KOPT-K1 (cell line): ENCODE results near the gene IL1RL1.
"Not testable (repeated sequence)": the region's sequence is repeated elsewhere in the genome, so short reads cannot be mapped to it uniquely, and the experiment has no call there.

Source experiments
- H3K27ac ChIP-seq: fragments of 200-600 bp; sonication (generic); 2 replicates; pipeline ENCODE4 v1.5.1; 2016; ENCODE audit warnings: antibody characterized with exemption, mild to moderate bottlenecking, low read depth, low read length; ENCODE audit not compliant: poor library complexity, severe bottlenecking
- H3K36me3 ChIP-seq: fragments of 200-600 bp; sonication (generic); 2 replicates; pipeline ENCODE4 v1.5.1; 2017; ENCODE audit warnings: antibody characterized with exemption, mild to moderate bottlenecking, low read length, moderate library complexity; ENCODE audit not compliant: insufficient read depth
- H3K9me3 ChIP-seq: fragments of 200-600 bp; sonication (generic); 2 replicates; pipeline ENCODE4 v1.5.1; 2017; ENCODE audit warnings: antibody characterized with exemption, low read length, mild to moderate bottlenecking; ENCODE audit not compliant: insufficient read depth, poor library complexity, severe bottlenecking

IL1RL1 gene

GRCh38 chr2:102304711-102305611 lies 6.4 kb upstream of the IL1RL1 start:
- no peak overlapping the region for H3K27ac ChIP-seq
- H3K9me3 ChIP-seq: no peaks in the 10 kb centered on the region
- H3K36me3 ChIP-seq: no peaks in the 10 kb centered on the region

GRCh38 chr2:102306125-102306524 lies 5.2 kb upstream of the IL1RL1 start:
- Histone ChIP-seq H3K36me3 (no peaks in the 10 kb centered on the region), H3K9me3 (no peaks in the 10 kb centered on the region), H3K27ac (no peak overlapping the region)

GRCh38 chr2:102313025-102313424 lies 1.7 kb downstream of the IL1RL1 start:
- Histone ChIP-seq H3K9me3 (no peaks in the 10 kb centered on the region), H3K36me3 (no peaks in the 10 kb centered on the region), H3K27ac (no peak overlapping the region)

GRCh38 chr2:102313471-102313870 lies 2.1 kb downstream of the IL1RL1 start:
- H3K9me3 ChIP-seq: no peaks in the 10 kb centered on the region
- H3K36me3 ChIP-seq: no peaks in the 10 kb centered on the region
- no peak overlapping the region for H3K27ac ChIP-seq

GRCh38 chr2:102313950-102314349 lies 2.6 kb downstream of the IL1RL1 start:
- no peaks in the 10 kb centered on the region for H3K36me3 ChIP-seq
- H3K9me3 ChIP-seq: no peaks in the 10 kb centered on the region
- H3K27ac ChIP-seq: no peak overlapping the region

- no peaks in the 10 kb centered on the region for H3K36me3 ChIP-seq
- no peaks in the 10 kb centered on the region for H3K9me3 ChIP-seq
- no peak overlapping the region for H3K27ac ChIP-seq
Measured at GRCh38 chr2:102315921-102316320, 4.6 kb downstream of the IL1RL1 start.

GRCh38 chr2:102317715-102318114 lies 6.4 kb downstream of the IL1RL1 start:
- no peaks in the 10 kb centered on the region for H3K36me3 ChIP-seq
- no peak overlapping the region for H3K27ac ChIP-seq
- H3K9me3 ChIP-seq: no peaks in the 10 kb centered on the region

GRCh38 chr2:102318437-102318836 lies 7.1 kb downstream of the IL1RL1 start:
- no peaks in the 10 kb centered on the region for H3K9me3 ChIP-seq
- H3K27ac ChIP-seq: no peak overlapping the region
- no peaks in the 10 kb centered on the region for H3K36me3 ChIP-seq

GRCh38 chr2:102321941-102322719 lies 10.8 kb downstream of the IL1RL1 start:
- H3K36me3 ChIP-seq: no peaks in the 10 kb centered on the region
- no peak overlapping the region for H3K27ac ChIP-seq

GRCh38 chr2:102324914-102325313 lies 13.6 kb downstream of the IL1RL1 start:
- not testable (repeated sequence) for H3K27ac ChIP-seq, H3K36me3 ChIP-seq, H3K9me3 ChIP-seq

More at GRCh38 chr2:102321941-102322719, 10.8 kb downstream of the IL1RL1 start:
- H3K9me3 ChIP-seq: no peaks in the 10 kb centered on the region

GRCh38 chr2:102331311-102331980 lies 20.1 kb downstream of the IL1RL1 start:
- no peaks in the 10 kb centered on the region for H3K9me3 ChIP-seq
- no peaks in the 10 kb centered on the region for H3K36me3 ChIP-seq
- H3K27ac ChIP-seq: no peak overlapping the region

- Histone ChIP-seq H3K36me3 (no peaks in the 10 kb centered on the region), H3K27ac (no peak overlapping the region), H3K9me3 (no peaks in the 10 kb centered on the region)
Measured at GRCh38 chr2:102334486-102334885, 23.1 kb downstream of the IL1RL1 start.

GRCh38 chr2:102335871-102336366 lies 24.6 kb downstream of the IL1RL1 start:
- no peaks in the 10 kb centered on the region for H3K36me3 ChIP-seq
- H3K27ac ChIP-seq: no peak overlapping the region
- H3K9me3 ChIP-seq: no peaks in the 10 kb centered on the region

GRCh38 chr2:102336502-102336945 lies 25.2 kb downstream of the IL1RL1 start:
- Histone ChIP-seq H3K9me3 (no peaks in the 10 kb centered on the region), H3K36me3 (no peaks in the 10 kb centered on the region), H3K27ac (no peak overlapping the region)

- H3K27ac ChIP-seq: no peak overlapping the region
- H3K36me3 ChIP-seq: no peaks in the 10 kb centered on the region
- H3K9me3 ChIP-seq: no peaks in the 10 kb centered on the region
Measured at GRCh38 chr2:102337012-102337411, 25.6 kb downstream of the IL1RL1 start.
